Dendritic cell treated with granulocyte-macrophage colony-stimulating factor and Interleukin-4, amounts not matched to agents 40 ng/mL and 50 ng/mL, for 4 days (primary cell): Measurements from ENCODE around the gene HJV.

Source experiments
- H3K27ac Mint-ChIP-seq: one replicate; pipeline ENCODE4 v1.8.0; 2022; ENCODE audit warnings: mild to moderate bottlenecking, mixed read lengths
- H3K27me3 Mint-ChIP-seq: one replicate; pipeline ENCODE4 v1.8.0; 2022; ENCODE audit warnings: mild to moderate bottlenecking, mixed read lengths
- H3K36me3 Mint-ChIP-seq: one replicate; pipeline ENCODE4 v1.8.0; 2022; ENCODE audit warnings: low read depth, mixed read lengths
- H3K4me1 Mint-ChIP-seq: one replicate; pipeline ENCODE4 v1.8.0; 2022; ENCODE audit warnings: low read depth, mixed read lengths
- H3K4me3 Mint-ChIP-seq: one replicate; pipeline ENCODE4 v1.8.0; 2022; ENCODE audit warnings: mild to moderate bottlenecking, moderate library complexity, mixed read lengths
- H3K9me3 Mint-ChIP-seq: one replicate; pipeline ENCODE4 v1.8.0; 2022; ENCODE audit warnings: mixed read lengths
- intact Hi-C: fragments of 100-400 bp; cut with micrococcal nuclease; formaldehyde crosslinking; loops from one replicate; pipeline ENCODE4 v1.15.0; 2022

Gene HJV

DNA sequence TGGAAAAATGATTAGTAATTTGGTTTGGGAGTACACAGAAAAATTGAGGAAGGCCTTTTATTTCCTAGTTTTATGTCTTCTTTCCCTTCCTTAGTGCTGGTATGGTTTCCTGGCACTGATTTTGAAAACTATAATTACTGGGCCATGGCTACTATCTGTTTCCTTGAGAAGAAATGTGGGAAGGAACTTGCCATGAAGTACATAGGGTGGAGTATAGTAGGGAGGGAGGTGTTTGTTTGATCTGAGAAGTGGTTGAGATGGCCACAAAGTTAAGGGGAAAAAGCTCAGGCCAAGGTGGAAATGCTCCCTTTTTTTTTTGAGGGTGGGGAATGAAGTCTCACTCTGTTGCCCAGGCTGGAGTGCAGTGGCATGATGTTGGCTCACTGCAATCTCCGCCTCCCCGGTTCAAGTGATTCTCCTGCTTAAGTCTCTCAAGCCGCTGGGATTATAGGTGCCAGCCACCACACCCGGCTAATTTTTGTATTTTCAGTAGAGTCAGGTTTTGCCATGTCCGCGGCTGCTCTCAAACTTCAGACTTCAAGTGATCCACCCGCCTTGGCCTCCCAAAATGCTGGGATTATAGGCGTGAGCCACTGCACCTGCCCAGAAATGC, 11.3 kb downstream of the HJV start:
- Mint-ChIP-seq H3K9me3 (no peaks in the 10 kb centered on the region), H3K4me3 (no peak overlapping the region)

DNA sequence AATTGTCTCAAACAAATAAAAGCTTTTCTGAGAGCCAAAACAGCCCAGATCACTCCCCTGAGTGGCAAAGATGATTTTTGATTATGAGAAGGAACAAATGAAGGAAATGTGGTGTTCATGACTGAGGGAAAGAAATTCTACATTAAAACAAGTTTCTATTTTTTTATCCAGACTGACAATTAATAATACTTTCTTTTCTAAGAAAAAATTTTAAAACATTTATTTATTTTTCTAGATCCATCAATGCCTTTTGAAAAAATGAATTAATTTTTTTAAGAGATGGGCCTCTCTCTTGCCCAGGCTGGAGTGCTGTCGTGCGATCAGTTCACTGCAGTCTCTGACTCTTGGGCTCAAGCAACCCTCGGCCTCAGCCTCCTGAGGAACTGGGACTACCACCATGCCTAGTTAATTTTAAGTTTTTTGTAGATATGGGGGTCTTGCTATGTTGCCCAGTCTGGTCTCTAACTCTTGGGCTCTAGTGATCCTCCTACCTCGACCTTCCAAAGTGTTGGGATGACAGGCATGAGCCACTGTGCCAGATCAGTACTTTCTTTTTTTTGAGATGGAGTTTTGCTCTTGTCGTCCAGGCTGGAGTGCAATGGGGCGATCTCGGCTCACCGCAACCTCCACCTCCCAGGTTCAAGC, 13.9 kb downstream of the HJV start:
- Mint-ChIP-seq H3K27ac (peak overlapping the region; percentile 81), H3K27me3 (no peaks in the 10 kb centered on the region), H3K4me1 (peaks cover 47% of the 10 kb centered on the region), H3K36me3 (no peaks in the 10 kb centered on the region), H3K9me3 (no peaks in the 10 kb centered on the region), H3K4me3 (peak overlapping the region; percentile 17)
- intact Hi-C loops: loop anchor here (1.0 kb wide), 1 partner anchor 30 kb away; no protein-coding TSS in a partner anchor

More for the DNA sequence above, 11.3 kb downstream of the HJV start:
- Mint-ChIP-seq H3K27ac (peak overlapping the region; percentile 65), H3K27me3 (peaks cover 5% of the 10 kb centered on the region), H3K4me1 (peaks cover 34% of the 10 kb centered on the region), H3K36me3 (no peaks in the 10 kb centered on the region)
- intact Hi-C loops: no loop called here

DNA sequence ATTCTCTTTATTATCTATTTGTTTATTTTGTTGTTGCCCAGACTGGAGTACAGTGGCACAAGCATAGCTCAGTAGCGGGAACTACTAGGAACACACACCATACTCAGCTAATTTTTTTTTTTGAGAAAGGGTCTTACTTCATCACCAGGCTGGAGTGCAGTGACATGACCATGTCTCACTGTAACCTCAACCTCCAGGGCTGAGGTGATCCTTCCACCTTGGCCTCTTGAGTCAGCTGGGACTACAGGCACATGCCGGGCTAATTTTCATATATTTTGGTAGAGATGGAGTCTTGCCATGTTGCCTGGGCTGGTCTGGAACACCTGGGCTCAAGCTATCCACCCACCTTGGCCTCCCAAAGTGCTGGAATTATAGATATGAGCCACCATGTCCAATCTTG, 19.8 kb downstream of the HJV start:
- no peaks in the 10 kb centered on the region for H3K9me3 Mint-ChIP-seq
- peaks cover 11% of the 10 kb centered on the region for H3K36me3 Mint-ChIP-seq
- intact Hi-C loops: no loop called here
- H3K27me3 Mint-ChIP-seq: no peaks in the 10 kb centered on the region
- H3K27ac Mint-ChIP-seq: peak overlapping the region; percentile 30
- peaks cover 54% of the 10 kb centered on the region for H3K4me1 Mint-ChIP-seq
- H3K4me3 Mint-ChIP-seq: no peak overlapping the region

DNA sequence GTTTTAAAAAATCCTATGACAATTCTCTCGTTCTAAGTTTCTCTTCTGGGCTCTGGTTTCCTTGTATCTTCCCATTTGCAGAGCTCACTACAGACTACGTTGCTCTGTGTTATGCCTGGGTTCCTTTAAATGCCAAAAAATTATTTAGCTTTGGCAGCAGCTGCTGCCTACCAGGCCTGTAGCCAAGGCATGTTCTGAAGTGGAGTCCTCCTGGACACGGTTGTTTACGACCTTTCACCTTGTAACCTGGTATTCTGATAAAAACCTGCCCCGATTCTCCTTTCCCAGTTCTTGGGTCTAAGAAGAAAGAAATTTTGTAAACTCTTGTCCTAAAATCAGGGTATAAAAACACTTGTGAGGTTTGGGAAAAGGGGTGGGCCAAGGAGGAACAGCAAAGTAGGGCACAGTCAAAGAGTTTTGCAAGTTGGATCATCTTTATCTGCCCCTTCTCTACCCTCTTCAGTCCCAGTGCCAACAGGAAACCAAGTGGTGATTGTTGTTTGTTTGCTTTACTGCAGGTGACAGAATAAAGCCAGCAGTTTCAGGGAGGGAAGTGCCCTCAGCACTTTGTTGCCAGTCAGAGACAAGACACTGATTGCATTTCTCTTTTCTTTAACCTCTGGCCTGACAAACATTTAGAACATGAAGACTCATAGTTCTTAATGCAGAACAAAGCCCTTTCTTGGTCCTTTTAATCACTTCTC, 22.1 kb downstream of the HJV start:
- intact Hi-C loops: no loop called here

DNA sequence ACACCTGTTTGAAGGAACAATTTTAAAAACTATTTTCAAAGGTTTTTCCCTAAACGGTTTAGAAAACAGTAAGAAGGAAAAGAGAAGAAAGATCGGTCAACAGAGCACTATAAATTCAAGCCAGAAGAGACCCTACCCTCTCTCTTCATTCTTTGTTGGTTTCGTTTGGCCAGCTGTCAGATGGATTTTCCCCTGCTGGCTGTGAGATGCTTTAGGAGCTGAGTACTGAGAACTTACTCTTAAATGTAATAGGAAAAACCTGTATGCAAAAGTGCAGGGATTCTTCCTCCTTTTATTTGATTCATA, 23.9 kb downstream of the HJV start:
- H3K27me3 Mint-ChIP-seq: no peaks in the 10 kb centered on the region
- H3K36me3 Mint-ChIP-seq: peaks cover 51% of the 10 kb centered on the region
- H3K4me3 Mint-ChIP-seq: peak overlapping the region; percentile 99
- H3K4me1 Mint-ChIP-seq: peaks cover 34% of the 10 kb centered on the region
- peak overlapping the region; percentile 95 for H3K27ac Mint-ChIP-seq
- intact Hi-C loops: no loop called here
- no peaks in the 10 kb centered on the region for H3K9me3 Mint-ChIP-seq

More for the DNA sequence above, 22.1 kb downstream of the HJV start:
- Mint-ChIP-seq H3K4me3 (peak overlapping the region; percentile 5), H3K27ac (peak overlapping the region; percentile 67), H3K9me3 (no peaks in the 10 kb centered on the region), H3K27me3 (no peaks in the 10 kb centered on the region), H3K4me1 (peaks cover 31% of the 10 kb centered on the region), H3K36me3 (peaks cover 33% of the 10 kb centered on the region)

DNA sequence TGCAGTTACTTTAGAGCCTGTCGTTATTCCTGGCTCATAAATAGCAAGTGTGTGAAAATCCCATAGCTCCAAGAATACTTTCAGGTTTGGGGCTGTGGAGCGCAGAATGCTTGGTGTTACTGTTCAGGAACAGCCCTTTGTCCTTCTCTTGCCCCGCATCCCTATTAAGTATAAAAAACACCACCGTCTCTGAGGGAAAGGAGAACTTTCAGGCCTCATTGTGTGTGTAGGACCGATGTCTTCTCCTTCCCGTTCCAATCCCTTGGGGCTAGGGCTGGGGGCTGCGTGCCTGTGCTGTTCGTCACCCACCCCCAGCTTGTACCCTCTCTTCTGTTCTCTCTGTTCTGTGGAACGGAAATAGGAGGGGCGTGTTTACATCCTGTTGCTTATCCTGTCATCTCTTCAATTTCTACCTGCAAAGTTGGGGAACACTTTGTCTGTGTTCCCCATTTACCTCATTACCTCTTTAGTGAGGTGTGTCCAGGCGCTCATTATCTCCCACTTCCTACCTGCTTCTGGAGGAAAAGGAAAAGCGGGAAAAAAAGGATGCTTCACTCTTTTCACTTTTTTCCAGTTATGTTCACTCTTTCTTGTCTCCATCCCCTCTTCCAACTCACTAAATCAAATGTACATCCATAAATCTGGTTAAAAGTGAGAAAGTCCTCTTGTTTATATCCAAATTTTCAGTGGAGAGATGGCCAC, 24.4 kb downstream of the HJV start:
- peaks cover 56% of the 10 kb centered on the region for H3K36me3 Mint-ChIP-seq
- H3K9me3 Mint-ChIP-seq: no peaks in the 10 kb centered on the region

DNA sequence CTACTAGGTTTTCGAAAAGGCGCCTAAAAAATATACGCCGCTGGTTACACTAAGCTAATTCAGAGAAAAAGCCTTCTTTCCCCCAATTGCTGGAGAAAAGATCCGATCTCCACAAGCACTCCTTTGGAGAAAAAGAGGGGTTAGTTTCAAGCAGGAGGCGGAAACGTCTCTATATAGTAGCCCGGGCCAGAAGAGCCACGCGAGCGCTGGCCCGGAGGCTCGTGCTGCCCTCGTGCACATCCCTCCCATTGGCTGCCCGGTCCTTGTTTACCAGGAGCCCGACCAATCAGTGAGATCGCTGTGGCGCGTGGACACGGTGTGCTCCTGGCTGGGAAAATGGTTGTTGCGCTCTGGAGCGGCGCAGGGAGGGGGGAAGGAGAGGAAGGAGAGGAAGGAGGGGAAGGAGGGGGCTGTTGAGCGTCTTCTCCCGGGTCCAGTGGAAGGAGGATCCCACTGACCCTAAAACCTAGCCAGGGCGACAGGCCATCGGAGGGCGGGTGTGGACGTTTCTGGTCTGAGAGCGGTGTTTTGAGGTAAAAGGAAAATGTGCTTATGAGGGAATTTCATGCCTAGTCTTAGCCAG, 25.0 kb downstream of the HJV start, which contains the start of gene TXNIP:
TSS of gene TXNIP (minus strand) at position 147 of the 583 bp plus-strand sequence. CDS start 313 bp downstream, outside the sequence.
- Mint-ChIP-seq H3K36me3 (peaks cover 63% of the 10 kb centered on the region), H3K4me1 (peaks cover 43% of the 10 kb centered on the region)
- intact Hi-C loops: loop anchor here (1.0 kb wide), 2 partner anchors 11 to 17 kb away; no protein-coding TSS in a partner anchor

More for the DNA sequence above, 24.4 kb downstream of the HJV start:
- intact Hi-C loops: no loop called here
- Mint-ChIP-seq H3K27me3 (no peaks in the 10 kb centered on the region), H3K4me3 (peak overlapping the region; percentile 99), H3K4me1 (peaks cover 37% of the 10 kb centered on the region), H3K27ac (peak overlapping the region; percentile 95)

DNA sequence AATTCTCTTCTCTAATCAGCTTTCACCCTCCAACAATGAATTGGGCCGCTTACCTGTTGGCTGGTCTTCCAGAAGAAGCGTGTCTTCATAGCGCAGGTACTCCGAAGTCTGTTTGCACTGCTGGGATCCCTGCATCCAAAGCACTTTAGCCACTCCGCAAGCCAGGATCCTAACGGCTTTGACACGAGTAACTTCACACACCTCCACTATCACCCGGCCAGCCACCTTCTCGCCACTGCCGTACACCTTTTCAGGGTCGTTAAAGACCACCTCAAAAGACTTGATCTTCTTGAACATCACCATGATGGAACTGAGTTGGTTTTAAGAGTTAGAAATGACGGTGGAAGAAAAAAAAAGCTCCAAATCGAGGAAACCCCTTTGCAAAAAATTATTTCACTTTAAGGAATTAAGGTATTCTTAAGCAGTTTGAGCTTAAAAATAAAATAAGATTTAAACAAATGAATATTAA, 25.5 kb downstream of the HJV start:
- H3K36me3 Mint-ChIP-seq: peaks cover 65% of the 10 kb centered on the region
- intact Hi-C loops: loop anchor here (1.0 kb wide), 2 partner anchors 11 to 17 kb away; no protein-coding TSS in a partner anchor
- H3K27ac Mint-ChIP-seq: peak overlapping the region; percentile 95
- no peaks in the 10 kb centered on the region for H3K9me3 Mint-ChIP-seq
- no peaks in the 10 kb centered on the region for H3K27me3 Mint-ChIP-seq
- peak overlapping the region; percentile 99 for H3K4me3 Mint-ChIP-seq
- peaks cover 44% of the 10 kb centered on the region for H3K4me1 Mint-ChIP-seq

More for the DNA sequence above, 25.0 kb downstream of the HJV start, which contains the start of gene TXNIP:
- no peaks in the 10 kb centered on the region for H3K27me3 Mint-ChIP-seq
- peak within 1 kb of the TSS; percentile 99 for H3K4me3 Mint-ChIP-seq
- H3K9me3 Mint-ChIP-seq: no peaks in the 10 kb centered on the region
- peak within 1 kb of the TSS; percentile 95 for H3K27ac Mint-ChIP-seq

DNA sequence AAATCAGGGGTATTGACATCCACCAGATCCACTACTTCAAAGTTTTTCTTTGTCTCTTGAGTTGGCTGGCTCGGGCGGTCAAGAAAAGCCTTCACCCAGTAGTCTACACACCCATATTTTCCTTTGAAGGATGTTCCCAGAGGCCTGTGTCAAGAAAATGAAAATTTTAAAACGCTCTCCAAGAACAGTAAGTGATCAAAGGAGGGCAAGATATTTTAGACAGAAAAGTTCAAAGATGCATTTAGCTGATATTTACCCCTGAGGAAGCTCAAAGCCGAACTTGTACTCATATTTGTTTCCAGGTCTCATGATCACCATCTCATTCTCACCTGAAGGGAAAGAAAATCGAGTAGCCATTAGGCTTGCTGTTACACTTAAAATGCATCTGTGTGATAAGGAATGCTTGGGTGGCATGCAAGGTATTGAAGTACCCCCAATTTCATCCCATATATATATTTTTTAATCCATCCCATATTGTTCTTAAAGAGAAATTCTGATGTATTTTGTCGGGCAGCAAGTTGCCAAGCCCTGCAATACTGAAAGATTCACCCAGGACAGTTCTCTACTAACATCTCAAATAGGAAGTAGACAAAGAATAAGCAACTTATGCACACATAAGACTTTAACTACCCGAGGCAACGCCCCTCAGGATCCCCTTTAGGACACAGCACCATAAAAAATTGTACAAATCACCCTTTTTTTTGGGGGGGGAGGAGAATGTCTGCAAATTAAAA, 26.2 kb downstream of the HJV start:
- Mint-ChIP-seq H3K27ac (peak overlapping the region; percentile 95), H3K27me3 (no peaks in the 10 kb centered on the region), H3K36me3 (peaks cover 65% of the 10 kb centered on the region), H3K9me3 (no peaks in the 10 kb centered on the region), H3K4me3 (peak overlapping the region; percentile 99), H3K4me1 (peaks cover 48% of the 10 kb centered on the region)
- intact Hi-C loops: no loop called here

DNA sequence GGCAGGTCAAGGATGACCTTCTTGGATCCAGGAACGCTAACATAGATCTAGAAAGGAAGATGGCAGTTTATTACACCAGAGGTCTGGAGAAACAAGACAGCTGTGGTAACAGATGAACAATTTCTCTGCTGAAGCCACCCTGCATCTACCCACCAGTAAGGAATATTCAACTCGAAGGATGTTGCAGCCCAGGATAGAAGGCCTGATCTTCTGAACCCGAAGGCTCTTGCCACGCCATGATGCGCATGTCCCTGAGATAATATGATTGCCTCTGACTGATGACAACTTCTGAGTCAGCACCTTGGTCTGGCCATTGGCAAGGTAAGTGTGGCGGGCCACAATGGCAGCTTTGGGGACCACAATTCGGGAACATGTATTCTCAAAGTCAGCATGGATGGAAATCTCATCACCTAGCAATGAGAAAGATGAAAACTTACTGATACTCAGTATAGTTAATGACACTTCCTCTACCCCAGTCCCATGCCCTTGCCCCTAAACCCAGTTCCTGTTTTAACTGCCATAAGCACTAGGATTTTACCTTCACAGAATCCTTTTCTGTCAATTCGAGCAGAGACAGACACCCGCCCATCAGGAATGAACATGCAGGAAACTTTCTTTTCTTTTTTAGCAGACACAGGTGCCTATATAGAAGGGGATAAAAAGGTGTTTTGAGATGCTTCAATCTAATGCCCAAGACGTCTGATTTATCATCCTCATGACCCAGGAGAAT, 27.0 kb downstream of the HJV start:
- Mint-ChIP-seq H3K4me3 (peak overlapping the region; percentile 99), H3K9me3 (no peaks in the 10 kb centered on the region), H3K36me3 (peaks cover 65% of the 10 kb centered on the region), H3K27ac (peak overlapping the region; percentile 95), H3K4me1 (peaks cover 45% of the 10 kb centered on the region), H3K27me3 (no peaks in the 10 kb centered on the region)
- intact Hi-C loops: no loop called here

DNA sequence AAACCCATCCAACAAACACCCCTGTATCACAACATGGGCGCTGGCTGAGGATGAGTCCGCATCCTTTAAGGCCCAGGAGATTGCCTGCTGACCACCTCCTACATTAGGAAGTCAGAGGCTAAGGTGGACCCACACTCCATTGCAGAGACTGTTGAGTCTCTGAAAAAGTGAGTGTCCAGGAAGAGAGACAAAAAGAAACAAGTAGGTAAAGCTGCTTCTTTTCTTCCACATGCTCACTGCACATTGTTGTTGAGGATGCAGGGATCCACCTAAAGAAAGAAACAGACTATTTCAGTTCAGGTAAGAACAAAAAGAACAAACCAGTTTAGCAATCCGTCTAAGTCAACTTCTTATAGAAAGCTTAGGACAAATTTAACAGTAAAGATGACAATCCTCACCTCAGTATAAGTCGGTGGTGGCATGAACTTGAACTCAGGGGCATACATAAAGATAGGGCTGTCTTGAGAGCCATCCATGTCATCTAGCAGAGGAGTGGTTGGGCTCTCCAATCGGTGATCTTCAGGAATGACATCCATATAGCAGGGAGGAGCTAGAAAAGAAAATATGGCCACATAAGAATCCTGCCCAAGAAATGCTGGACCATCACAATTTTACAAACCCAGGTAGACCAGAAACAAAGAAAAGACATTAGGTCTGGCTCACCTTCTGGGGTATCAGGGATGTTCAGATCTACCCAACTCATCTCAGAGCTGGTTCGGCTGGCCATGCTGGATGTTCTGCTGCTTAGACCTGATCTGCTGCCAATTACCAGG, 27.7 kb downstream of the HJV start:
- H3K4me1 Mint-ChIP-seq: peaks cover 39% of the 10 kb centered on the region
- H3K36me3 Mint-ChIP-seq: peaks cover 65% of the 10 kb centered on the region
- peak overlapping the region; percentile 99 for H3K4me3 Mint-ChIP-seq
- no peaks in the 10 kb centered on the region for H3K27me3 Mint-ChIP-seq
- no peaks in the 10 kb centered on the region for H3K9me3 Mint-ChIP-seq
- H3K27ac Mint-ChIP-seq: peak overlapping the region; percentile 95
- intact Hi-C loops: no loop called here
